HCT116 (cell line): ENCODE results near the gene IL17C. TPM values are rescaled to one million over a fixed set of nuclear protein-coding genes. Genes with fewer than 3 reads are reported as not detected.
"Not testable (repeated sequence)": the region's sequence is repeated elsewhere in the genome, so short reads cannot be mapped to it uniquely, and the experiment has no call there.

ENCODE experiments used
- ATAC-seq: fragments of 200-7000 bp; cut with Tn5 transposase; 2 replicates; pipeline ENCODE4 v1.9.1; 2020; ENCODE audit warnings: mild to moderate bottlenecking, moderate library complexity
- BruUV-seq: library from RNA; stranded (reverse); fragments of 400-500 nt; replicated peaks from 2 replicates; lab custom pipeline; 2021; lab: Mats Ljungman, UMichigan
- CTCF ChIA-PET: fragments of 300-600 bp; sonication (Branson Sonifier 250); formaldehyde crosslinking; loops from one replicate; lab custom pipeline; 2021; ENCODE audit warnings: antibody characterized with exemption; lab: Charles Lee
- POLR2A ChIA-PET: fragments of 300-600, 350-600 bp; sonication (Branson Sonifier 250); formaldehyde crosslinking; loops from one replicate; lab custom pipeline; 2021; ENCODE audit warnings: antibody characterized with exemption; lab: Charles Lee
- RAD21 ChIA-PET, 2 experiments: fragments of 300-600 bp; sonication (Branson Sonifier 250); formaldehyde crosslinking; loops; one replicate each; lab custom pipeline; 2023; ENCODE audit warnings: low total read pairs in 2 of 2; ENCODE audit not compliant: uncharacterized antibody in 2 of 2, unreplicated experiment in 2 of 2, low non-redundant PET in 1 of 2; lab: Charles Lee
- DNase-seq: peaks from one replicate; pipeline ENCODE4 v3.0.0-alpha.2; 2010; ENCODE audit warnings: low read depth, low spot score
- H2AFZ ChIP-seq: fragments of 200-600 bp; shearing (Covaris generic), sonication (generic); 2 replicates; pipeline ENCODE4 v1.6.1; 2017; ENCODE audit warnings: low read depth, mixed run types, mixed read lengths, antibody characterized with exemption, low read length; ENCODE audit not compliant: poor library complexity, severe bottlenecking
- H3K27ac ChIP-seq: 2 replicates; pipeline ENCODE4 v1.5.1; 2012; ENCODE audit warnings: low read depth, low read length
- H3K27me3 ChIP-seq: fragments of 200-600 bp; sonication (generic); 2 replicates; pipeline ENCODE4 v1.6.1; 2016; ENCODE audit warnings: mixed run types, low read length, mixed read lengths; ENCODE audit not compliant: insufficient read depth
- H3K36me3 ChIP-seq, 2 experiments: fragments of 200-500 bp in 1 of 2; fragments of 200-600 bp in 1 of 2; sonication (Bioruptor generic) in 1 of 2; sonication (generic) in 1 of 2; 2 replicates each; pipeline versions ENCODE4 v1.5.1 to v1.6.1; 2014 to 2016; ENCODE audit warnings: low read length in 2 of 2, inconsistent platforms in 1 of 2, mixed read lengths in 1 of 2, mixed run types in 1 of 2; ENCODE audit not compliant: insufficient read depth in 2 of 2, control insufficient read depth in 1 of 2
- H3K4me1 ChIP-seq, 2 experiments: fragments of 200-600 bp in 1 of 2; sonication (generic) in 1 of 2; 2 replicates each; pipeline versions ENCODE4 v1.5.1 to v1.6.1; 2012 to 2017; ENCODE audit warnings: low read length in 2 of 2, inconsistent platforms in 1 of 2, mild to moderate bottlenecking in 1 of 2, mixed read lengths in 1 of 2, mixed run types in 1 of 2, moderate library complexity in 1 of 2; ENCODE audit not compliant: insufficient read depth in 2 of 2, control insufficient read depth in 1 of 2
- H3K4me2 ChIP-seq: fragments of 200-600 bp; sonication (generic); 2 replicates; pipeline ENCODE4 v1.6.1; 2017; ENCODE audit warnings: mixed run types, low read length, mixed read lengths
- H3K4me3 ChIP-seq, 2 experiments: fragments of 200-600 bp in 1 of 2; sonication (generic) in 1 of 2; replicated peaks in 1 of 2; 2 replicates each; pipeline ENCODE4 v1.5.1; 2011 to 2016; ENCODE audit warnings: low read length in 2 of 2, control low read depth in 1 of 2, low read depth in 1 of 2, mild to moderate bottlenecking in 1 of 2, mixed read lengths in 1 of 2, mixed run types in 1 of 2
- H3K79me2 ChIP-seq: fragments of 200-600 bp; sonication (generic); 2 replicates; pipeline ENCODE4 v1.6.1; 2017; ENCODE audit warnings: mild to moderate bottlenecking, mixed run types, low read length, moderate library complexity, mixed read lengths; ENCODE audit not compliant: insufficient read depth
- H3K9ac ChIP-seq: fragments of 200-600 bp; sonication (generic); 2 replicates; pipeline ENCODE4 v1.6.1; 2016; ENCODE audit warnings: low read length, mixed read lengths
- H3K9me2 ChIP-seq: fragments of 200-600 bp; sonication (generic), shearing (Covaris generic); 2 replicates; pipeline ENCODE4 v1.6.1; 2017; ENCODE audit warnings: mixed run types, mild to moderate bottlenecking, moderate library complexity; ENCODE audit not compliant: insufficient read depth
- H3K9me3 ChIP-seq, 2 experiments: fragments of 200-500 bp in 1 of 2; fragments of 200-600 bp in 1 of 2; sonication (Bioruptor generic) in 1 of 2; sonication (generic) in 1 of 2; 2 replicates each; pipeline ENCODE4 v1.6.1; 2014 to 2017; ENCODE audit warnings: low read length in 2 of 2, mixed read lengths in 2 of 2, inconsistent platforms in 1 of 2, low read depth in 1 of 2, mild to moderate bottlenecking in 1 of 2, mixed run types in 1 of 2, moderate library complexity in 1 of 2; ENCODE audit not compliant: control insufficient read depth in 1 of 2, insufficient read depth in 1 of 2
- H4K20me1 ChIP-seq: fragments of 200-600 bp; sonication (generic), shearing (Covaris generic); 2 replicates; pipeline ENCODE4 v1.6.1; 2017; ENCODE audit warnings: mixed run types, mild to moderate bottlenecking, moderate library complexity; ENCODE audit not compliant: insufficient read depth
- EZH2 ChIP-seq: fragments of 200-600 bp; sonication (generic); IDR thresholded peaks from 2 replicates; pipeline ENCODE4 v1.6.1; 2017; ENCODE audit warnings: antibody characterized with exemption, mixed run types
- EZH2phosphoT487 ChIP-seq: fragments of 200-600 bp; IDR thresholded peaks from 2 replicates; pipeline ENCODE4 v1.6.1; 2018; ENCODE audit warnings: antibody characterized with exemption, borderline replicate concordance
- JUND ChIP-seq: IDR thresholded peaks from 2 replicates; pipeline ENCODE4 v1.6.1; 2012
- POLR2A ChIP-seq: IDR thresholded peaks from 2 replicates; pipeline ENCODE4 v1.7.0; 2011; ENCODE audit warnings: borderline replicate concordance; ENCODE audit not compliant: insufficient read depth, insufficient read length; ENCODE audit errors: extremely low read depth
- SP1 ChIP-seq: IDR thresholded peaks from 2 replicates; pipeline ENCODE4 v1.6.1; 2012; ENCODE audit warnings: low read depth
- ZBTB33 ChIP-seq: IDR thresholded peaks from 2 replicates; pipeline ENCODE4 v1.6.1; 2011; ENCODE audit warnings: mild to moderate bottlenecking, low read length, moderate library complexity; ENCODE audit not compliant: insufficient replicate concordance; ENCODE audit errors: extremely low read depth
- ZFX ChIP-seq: fragments of 450-650 bp; IDR thresholded peaks from 2 replicates; pipeline ENCODE4 v1.6.1; 2017
- ZNF274 ChIP-seq: fragments of 200-500 bp; sonication (Bioruptor generic); IDR thresholded peaks from 2 replicates; pipeline ENCODE4 v1.6.1; 2014; ENCODE audit warnings: mild to moderate bottlenecking, low read depth, low read length, inconsistent platforms
- intact Hi-C: fragments of 100-400 bp; cut with micrococcal nuclease; formaldehyde crosslinking; loops from 2 replicates; pipeline ENCODE4 v1.10.0; 2022
- total RNA-seq: library from RNA; stranded (reverse); gene quantifications from one replicate; pipeline ENCODE4 v1.2.1, GENCODE V29; 2021; ENCODE audit not compliant: unreplicated experiment
- TF ChIP-seq, protein P1 (sequence below), 3 experiments: fragments of 200-600 bp in 1 of 3; sonication (generic) in 1 of 3; IDR thresholded peaks in 2 of 3; conservative IDR thresholded peaks in 1 of 3; 2 replicates each; pipeline ENCODE4 v1.5.1; 2012 to 2017; ENCODE audit warnings: low read depth in 2 of 3, low read length in 2 of 3, antibody characterized with exemption in 1 of 3, borderline replicate concordance in 1 of 3, control low read depth in 1 of 3, mild to moderate bottlenecking in 1 of 3, mixed read lengths in 1 of 3, mixed run types in 1 of 3, moderate library complexity in 1 of 3; ENCODE audit not compliant: insufficient read depth in 1 of 3

The IL17C gene
- total RNA-seq, 1 experiment from 2014 or later: not detected

GRCh38 chr16:88608076-88608475 is 30.3 kb upstream of the IL17C start:
- ATAC-seq (no peak), DNase-seq (no peak)
- ChIA-PET RAD21 (no interaction called here), CTCF (no interaction called here), POLR2A (no interaction called here)
- H3K4me3 ChIP-seq: no peak overlapping the region
- peaks cover 26 to 46% of the 10 kb centered on the region in 2 experiments; a peak in 3 of 4 replicates for H3K36me3 ChIP-seq
- H3K79me2 ChIP-seq: peaks cover 27% of the 10 kb centered on the region
- H3K27ac ChIP-seq: no peak overlapping the region
- no peaks in the 10 kb centered on the region for H3K9me2 ChIP-seq
- no peaks in the 10 kb centered on the region for H3K27me3 ChIP-seq
- peaks cover 2% of the 10 kb centered on the region; the same call in 1 of the 2 replicates for H4K20me1 ChIP-seq
- H2AFZ ChIP-seq: no peak overlapping the region
- no peak overlapping the region for H3K4me2 ChIP-seq
- intact Hi-C loops: no loop called here
- TF ChIP-seq ZNF274: no peak
- no peaks in the 10 kb centered on the region for H3K4me1 ChIP-seq
- no peak overlapping the region for H3K9ac ChIP-seq
- H3K9me3 ChIP-seq: no peaks in the 10 kb centered on the region
- BruUV-seq: no TSS peak

GRCh38 chr16:88609426-88609825 is 28.9 kb upstream of the IL17C start:
- H3K4me1 ChIP-seq, H3K9me2 ChIP-seq, H3K27ac ChIP-seq, ATAC-seq, H3K4me3 ChIP-seq, H3K9me3 ChIP-seq, H3K27me3 ChIP-seq, RAD21 ChIA-PET, intact Hi-C loops, H3K9ac ChIP-seq, H4K20me1 ChIP-seq, CTCF ChIA-PET, DNase-seq, POLR2A ChIA-PET, H3K4me2 ChIP-seq, BruUV-seq, H2AFZ ChIP-seq: not testable (repeated sequence)
- Histone ChIP-seq H3K36me3 (peaks cover 29 to 59% of the 10 kb centered on the region in 2 experiments; a peak in 3 of 4 replicates), H3K79me2 (peaks cover 41% of the 10 kb centered on the region)

DNA sequence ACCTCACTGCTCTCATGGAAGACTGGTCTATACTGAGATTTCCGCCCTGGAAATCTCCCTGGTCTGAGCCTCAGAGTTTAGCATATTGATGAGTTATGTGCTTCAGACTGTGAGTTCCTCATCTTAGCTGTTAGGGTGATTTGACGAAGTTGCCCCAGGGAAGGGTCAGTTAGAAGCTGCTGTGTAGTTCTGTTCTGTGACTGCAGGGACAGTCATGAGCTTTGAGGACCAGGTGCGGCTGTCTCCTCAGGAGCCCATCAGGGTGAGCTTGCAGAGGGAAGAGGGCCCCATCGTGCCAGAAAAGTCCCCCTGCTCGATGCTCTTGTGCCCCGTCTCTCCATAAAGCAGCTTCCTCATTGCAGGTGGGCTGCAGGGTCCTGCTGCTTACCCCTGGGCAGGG is 28.3 kb upstream of the IL17C start:
- ATAC-seq: 0 out of 2 replicates have a peak, but pooled peaks have one; percentile 55
- no peaks in the 10 kb centered on the region for H3K9me3 ChIP-seq
- H3K9me2 ChIP-seq: no peaks in the 10 kb centered on the region
- TF ChIP-seq JUND (no peak), EZH2phosphoT487 (no peak), POLR2A (no peak), EZH2 (no peak), SP1 (no peak), ZFX (no peak), ZBTB33 (no peak)
- TF ChIP-seq, protein P1, sequence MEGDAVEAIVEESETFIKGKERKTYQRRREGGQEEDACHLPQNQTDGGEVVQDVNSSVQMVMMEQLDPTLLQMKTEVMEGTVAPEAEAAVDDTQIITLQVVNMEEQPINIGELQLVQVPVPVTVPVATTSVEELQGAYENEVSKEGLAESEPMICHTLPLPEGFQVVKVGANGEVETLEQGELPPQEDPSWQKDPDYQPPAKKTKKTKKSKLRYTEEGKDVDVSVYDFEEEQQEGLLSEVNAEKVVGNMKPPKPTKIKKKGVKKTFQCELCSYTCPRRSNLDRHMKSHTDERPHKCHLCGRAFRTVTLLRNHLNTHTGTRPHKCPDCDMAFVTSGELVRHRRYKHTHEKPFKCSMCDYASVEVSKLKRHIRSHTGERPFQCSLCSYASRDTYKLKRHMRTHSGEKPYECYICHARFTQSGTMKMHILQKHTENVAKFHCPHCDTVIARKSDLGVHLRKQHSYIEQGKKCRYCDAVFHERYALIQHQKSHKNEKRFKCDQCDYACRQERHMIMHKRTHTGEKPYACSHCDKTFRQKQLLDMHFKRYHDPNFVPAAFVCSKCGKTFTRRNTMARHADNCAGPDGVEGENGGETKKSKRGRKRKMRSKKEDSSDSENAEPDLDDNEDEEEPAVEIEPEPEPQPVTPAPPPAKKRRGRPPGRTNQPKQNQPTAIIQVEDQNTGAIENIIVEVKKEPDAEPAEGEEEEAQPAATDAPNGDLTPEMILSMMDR (IDR thresholded peaks at IDR 0.05 in 2 of 3, conservative IDR thresholded peaks at IDR 0.05 in 1 of 3; ENCODE audit: borderline replicate concordance in 1 of 3, insufficient read depth in 1 of 3, low read depth in 2 of 3, low read length in 2 of 3): peak in 2 of 3 experiments; percentile 33 to 38; a peak in 3 of 6 replicates
- no peaks in the 10 kb centered on the region for H3K4me1 ChIP-seq
- H3K79me2 ChIP-seq: peaks cover 47% of the 10 kb centered on the region
- H3K27me3 ChIP-seq: no peaks in the 10 kb centered on the region
- H4K20me1 ChIP-seq: peaks cover 9% of the 10 kb centered on the region; the same call in 1 of the 2 replicates
- CTCF ChIA-PET: no interaction called here
- DNase-seq: no peak
- POLR2A ChIA-PET: no interaction called here
- H3K9ac ChIP-seq: no peak overlapping the region
- intact Hi-C loops: no loop called here
- RAD21 ChIA-PET: no interaction called here
- no peak overlapping the region for H2AFZ ChIP-seq
- BruUV-seq: no TSS peak
- peaks cover 24 to 59% of the 10 kb centered on the region in 2 experiments; a peak in 3 of 4 replicates for H3K36me3 ChIP-seq
- H3K4me3 ChIP-seq: no peak overlapping the region
- no peak overlapping the region for H3K4me2 ChIP-seq
- H3K27ac ChIP-seq: no peak overlapping the region
